HG02885 (cell line): ENCODE measurements around the gene ANKLE1.
A peak's percentile ranks its signal among the peaks of the same experiment; 100 is the strongest.

ENCODE experiments used
- ATAC-seq: cut with Tn5 transposase; IDR thresholded peaks from one replicate; pipeline ENCODE4 v1.9.1; 2021; ENCODE audit warnings: mild to moderate bottlenecking; ENCODE audit not compliant: unreplicated experiment, poor library complexity

ANKLE1 gene

DNA sequence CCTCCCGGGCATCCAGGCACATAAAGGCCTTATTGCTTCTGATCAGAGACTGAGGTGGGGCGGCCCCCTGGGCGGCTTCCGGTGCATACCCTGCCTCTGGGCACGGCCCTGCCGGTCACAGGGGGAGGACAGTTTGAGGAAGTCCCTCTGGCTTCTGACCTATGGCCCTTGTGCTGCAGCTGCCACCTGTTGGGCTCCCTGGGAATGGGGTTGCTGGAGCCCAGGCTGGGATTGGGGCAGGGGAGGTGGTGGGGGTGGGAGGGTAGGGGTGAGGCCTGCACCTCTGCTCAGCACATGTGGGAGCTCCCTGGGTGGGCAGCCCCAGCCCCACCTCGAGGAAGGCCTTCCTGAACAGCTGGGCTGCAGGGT, 42.2 kb downstream of the ANKLE1 start:
- no peak for ATAC-seq

- ATAC-seq, result no peak
Measured at GRCh38 chr19:17324357-17325114, 42.8 kb downstream of the ANKLE1 start.

GRCh38 chr19:17325133-17325532, 43.4 kb downstream of the ANKLE1 start:
- ATAC-seq, result no peak

GRCh38 chr19:17325881-17326594, 44.3 kb downstream of the ANKLE1 start:
- no peak for ATAC-seq

GRCh38 chr19:17326595-17326966, 44.9 kb downstream of the ANKLE1 start:
- ATAC-seq, result no peak

DNA sequence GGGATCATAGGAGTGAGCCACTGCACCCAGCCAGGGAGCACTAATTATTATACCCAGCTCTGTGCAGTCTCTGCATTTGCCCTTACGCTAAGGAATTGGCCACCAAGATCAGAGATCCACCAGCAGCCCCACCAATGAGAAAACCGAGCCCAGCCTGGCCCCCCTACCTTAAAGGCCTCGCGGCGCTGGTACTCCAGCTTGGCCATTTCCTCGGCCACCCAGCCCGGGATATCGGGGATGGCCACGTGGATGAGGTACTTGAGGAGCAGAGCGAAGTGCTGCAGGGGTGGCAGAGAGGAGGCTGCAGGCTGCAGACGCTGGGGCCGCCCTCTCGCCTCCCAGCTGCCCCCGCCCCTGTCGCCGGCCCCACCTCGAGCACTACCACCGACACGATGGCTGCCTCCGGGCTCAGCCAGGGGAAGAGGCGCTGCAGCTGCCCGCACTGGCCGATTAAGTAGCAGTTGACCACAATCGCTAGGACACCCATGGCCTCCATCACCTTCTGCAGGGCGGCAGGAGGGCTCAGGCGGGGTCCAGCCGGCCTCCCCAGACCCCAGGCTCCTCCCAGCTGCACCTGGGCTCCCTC, 45.5 kb downstream of the ANKLE1 start:
- ATAC-seq, result no peak

DNA sequence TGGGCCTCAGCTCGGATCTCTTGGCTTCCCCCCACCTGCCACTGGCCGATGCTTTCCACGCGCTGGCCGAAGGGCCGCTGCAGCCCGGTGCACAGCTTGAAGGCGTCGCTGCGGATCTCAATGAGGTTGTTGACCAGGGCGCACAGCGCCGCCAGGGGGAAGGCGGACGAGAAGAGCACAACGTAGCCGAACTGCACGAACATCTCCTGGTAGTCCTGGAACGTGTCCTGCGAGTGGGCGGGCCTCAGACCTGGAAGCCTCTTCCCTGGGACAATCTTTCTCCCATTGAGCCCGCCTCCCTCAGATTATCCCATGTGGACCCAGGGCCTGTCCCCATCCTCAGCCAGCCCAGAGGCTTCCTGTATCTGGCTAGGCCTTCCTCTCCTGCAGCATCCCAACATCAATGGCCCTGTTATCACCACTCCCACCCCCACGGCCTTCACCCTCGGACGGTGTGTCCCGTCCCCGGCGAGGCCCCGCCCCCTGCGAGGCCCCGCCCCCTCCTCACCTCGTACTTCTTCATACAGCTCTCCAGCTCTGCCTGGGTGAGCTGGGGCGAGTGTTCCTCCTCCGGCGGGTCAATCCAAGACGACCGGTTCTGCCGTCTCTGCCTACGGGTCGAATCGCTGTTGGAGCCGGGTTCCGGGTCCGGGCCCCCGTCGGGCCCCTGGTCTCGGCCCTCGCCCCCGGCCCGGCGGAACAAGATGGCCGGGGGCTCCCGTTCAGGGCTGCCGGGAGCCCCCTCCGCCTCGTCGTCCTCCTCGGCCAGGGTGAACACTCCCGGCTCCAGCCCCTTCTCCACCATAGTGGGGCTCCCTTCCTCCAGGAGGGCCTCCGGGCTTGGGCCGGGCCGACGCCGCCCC, 46.2 kb downstream of the ANKLE1 start:
- no peak for ATAC-seq

DNA sequence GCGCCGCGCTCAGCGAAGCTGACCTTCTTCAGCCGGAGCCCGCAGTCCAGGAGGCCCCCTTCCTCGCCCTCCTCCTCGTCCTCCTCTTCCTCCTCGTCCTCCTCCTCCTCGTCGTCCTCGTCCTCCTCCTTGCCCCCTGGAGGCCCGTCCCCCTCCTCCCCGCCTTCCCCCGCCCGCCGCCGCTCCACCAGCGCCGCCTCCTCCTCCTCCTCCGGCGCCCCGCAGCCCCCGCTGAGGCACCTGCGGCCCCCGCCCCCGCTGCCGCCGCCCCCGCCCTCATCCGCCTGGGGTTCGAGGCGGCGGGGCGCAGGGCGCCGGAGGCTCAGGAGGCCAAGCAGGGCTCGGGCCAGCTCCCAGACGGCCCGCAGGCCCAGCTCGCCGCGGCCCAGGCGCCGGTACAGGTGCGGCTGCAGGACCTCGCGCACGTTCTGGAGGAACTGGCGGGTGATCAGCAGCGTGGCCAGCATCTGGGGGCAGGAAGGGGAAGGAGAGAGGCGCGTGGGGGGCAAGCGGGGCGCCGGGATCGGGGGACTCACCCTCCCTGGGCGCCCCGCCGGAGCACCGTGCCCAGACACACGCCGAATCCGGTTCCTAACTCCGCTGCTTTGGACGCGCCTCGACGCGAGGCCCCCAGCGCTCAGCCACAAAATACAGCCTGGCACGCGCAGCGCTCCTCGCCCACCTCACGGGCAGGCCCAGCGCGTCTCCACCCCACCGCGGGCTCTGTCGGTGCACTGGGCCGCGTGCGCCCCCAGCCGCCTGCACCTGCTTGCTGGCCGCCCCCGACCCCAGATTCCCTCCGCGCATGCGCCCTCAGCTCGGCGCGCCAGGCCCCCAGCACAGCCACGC, 47.0 kb downstream of the ANKLE1 start:
- no peak for ATAC-seq

DNA sequence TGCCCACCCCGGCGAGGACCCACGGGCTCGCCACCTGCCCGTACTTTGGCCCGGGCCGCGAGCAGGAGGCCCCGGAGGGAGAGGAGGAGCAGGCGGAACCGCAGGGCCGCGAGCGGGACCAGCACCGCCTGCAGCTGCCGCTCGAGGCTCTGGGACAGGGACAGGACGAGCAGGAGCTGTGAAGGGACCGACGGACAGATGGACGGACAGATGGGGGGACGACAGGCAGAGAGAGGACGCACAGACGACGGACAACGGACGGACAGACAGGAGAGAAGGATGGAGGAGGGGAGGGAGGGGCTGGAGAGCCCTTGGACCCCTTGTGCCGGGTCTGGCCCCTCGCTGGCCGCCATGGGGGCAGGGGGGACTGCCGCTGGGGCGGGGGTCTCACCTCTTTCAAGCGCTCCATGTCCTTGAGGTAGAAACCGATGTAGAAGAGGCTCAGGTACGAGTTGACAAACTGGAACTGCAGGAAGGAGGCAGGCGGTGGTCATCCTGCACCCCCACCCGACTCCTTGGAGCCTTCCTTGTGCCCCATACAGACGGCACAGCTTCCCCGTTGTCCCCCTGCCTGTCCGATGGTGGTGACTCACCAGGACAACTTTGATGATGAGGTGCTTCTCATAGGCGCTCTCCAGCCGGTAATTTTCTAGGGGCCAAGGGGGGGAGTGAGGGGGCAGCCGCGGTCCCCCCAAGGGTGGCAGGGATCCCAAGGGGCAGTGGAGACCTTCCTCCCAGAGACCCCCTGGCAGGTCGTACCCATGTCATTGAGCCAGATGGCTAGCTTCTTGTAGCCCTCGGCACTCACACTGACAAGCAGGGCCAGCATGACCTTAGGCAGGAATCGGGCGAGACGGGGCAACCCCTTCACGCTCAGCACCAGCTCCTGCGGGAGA, 47.9 kb downstream of the ANKLE1 start:
- ATAC-seq, result no peak

GRCh38 chr19:17330262-17331044, 48.8 kb downstream of the ANKLE1 start:
- ATAC-seq, result no peak

GRCh38 chr19:17331045-17331558, 49.4 kb downstream of the ANKLE1 start:
- ATAC-seq, result no peak

DNA sequence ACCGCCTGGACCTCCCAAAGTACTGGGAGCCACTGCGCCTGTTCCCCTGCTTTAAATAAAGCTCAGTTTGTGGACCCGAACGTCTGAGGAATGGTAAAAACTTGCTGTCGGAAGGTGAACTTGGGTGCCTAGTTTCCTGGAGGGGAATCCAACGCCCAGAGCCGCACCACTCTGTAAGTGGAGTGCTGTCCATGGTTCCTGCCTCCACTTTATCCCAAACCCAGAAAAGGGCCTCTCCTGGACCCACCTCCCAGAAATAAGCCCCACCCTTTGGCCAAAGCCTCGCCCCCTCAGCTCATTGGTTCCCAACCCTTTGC, 50.6 kb downstream of the ANKLE1 start:
- ATAC-seq, result no peak

DNA sequence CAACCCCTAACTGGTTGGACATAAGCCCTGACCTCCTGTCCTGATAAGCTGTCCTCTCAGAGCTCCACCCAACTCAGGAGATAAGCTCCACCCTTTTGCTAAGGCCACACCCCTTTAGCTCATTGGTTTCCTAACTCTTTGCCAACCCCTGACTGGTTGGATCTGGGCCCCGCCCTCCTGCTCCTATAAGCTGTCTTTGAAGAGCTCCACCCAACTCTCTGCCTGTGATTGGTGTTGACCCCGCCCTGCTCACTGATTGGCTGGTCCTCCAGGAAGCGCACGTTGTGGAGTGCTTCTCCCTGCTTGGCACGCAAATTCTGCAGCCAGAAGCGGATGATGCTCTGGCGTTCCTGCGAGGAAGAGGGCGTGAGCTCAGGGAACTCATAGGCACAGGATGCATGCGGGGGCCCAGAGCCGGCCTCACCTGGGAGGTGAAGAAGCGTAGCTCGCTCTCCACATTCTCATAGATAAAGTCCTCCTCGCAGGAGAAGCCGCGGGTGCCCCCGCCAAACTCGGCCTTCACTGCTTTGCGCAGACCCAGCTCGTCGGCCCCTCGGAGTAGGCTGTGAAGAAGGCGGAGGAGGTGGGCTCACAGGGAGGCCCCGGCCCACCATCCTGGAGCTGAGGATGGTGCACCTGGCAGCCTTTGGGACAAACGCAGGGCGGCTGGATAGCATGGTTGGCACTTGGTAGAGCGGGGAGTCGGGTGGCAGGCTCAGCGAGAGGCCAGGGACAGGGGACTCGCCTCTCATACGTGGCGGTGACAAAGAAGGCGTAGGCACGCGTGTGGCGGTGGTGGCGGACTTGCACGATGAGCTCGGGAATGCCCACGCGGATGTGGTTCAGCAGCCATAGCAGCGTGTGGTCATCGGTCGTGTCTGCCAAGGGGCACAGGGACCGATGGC, 51.2 kb downstream of the ANKLE1 start:
- ATAC-seq, result no peak

GRCh38 chr19:17333611-17334413, 52.1 kb downstream of the ANKLE1 start:
- ATAC-seq, result no peak

GRCh38 chr19:17334414-17335409, 53.0 kb downstream of the ANKLE1 start, which contains the start of gene ANO8:
Gene ANO8 (minus strand): TSS chr19:17334855. CDS start chr19:17334670, 185 bp downstream.
- peak; percentile 49 for ATAC-seq
